Neural crest cell (in vitro differentiated cells): ENCODE results near the gene RNF224. TPM values are rescaled to one million over a fixed set of nuclear protein-coding genes. Genes with fewer than 3 reads are reported as not detected.

ENCODE experiments used
- DNase-seq: peaks from one replicate; pipeline ENCODE4 v3.0.0; 2021; ENCODE audit warnings: low read depth, mixed read lengths, low spot score
- H3K27ac Mint-ChIP-seq: one replicate; pipeline ENCODE4 v1.8.0; 2021; ENCODE audit warnings: mild to moderate bottlenecking, mixed read lengths; ENCODE audit not compliant: unreplicated experiment
- H3K27me3 Mint-ChIP-seq: 2 replicates; pipeline ENCODE4 v1.8.0; 2021; ENCODE audit warnings: low read depth, mild to moderate bottlenecking, mixed read lengths
- H3K36me3 Mint-ChIP-seq: 2 replicates; pipeline ENCODE4 v1.8.0; 2021; ENCODE audit warnings: low read depth, mild to moderate bottlenecking, mixed read lengths
- H3K4me1 Mint-ChIP-seq: 2 replicates; pipeline ENCODE4 v1.8.0; 2021; ENCODE audit warnings: mixed read lengths
- H3K4me3 Mint-ChIP-seq: one replicate; pipeline ENCODE4 v1.8.0; 2021; ENCODE audit warnings: mild to moderate bottlenecking, mixed read lengths
- H3K9me3 Mint-ChIP-seq: 2 replicates; pipeline ENCODE4 v1.8.0; 2021; ENCODE audit warnings: mixed read lengths
- total RNA-seq: library from RNA; stranded (reverse); gene quantifications from 2 replicates; pipeline ENCODE4 v1.2.1, GENCODE V29; 2021
- TF ChIP-seq, protein P1 (sequence below): fragments of 200-600 bp; sonication (generic); conservative IDR thresholded peaks from 2 replicates; pipeline ENCODE4 v1.5.0; 2021; ENCODE audit warnings: antibody characterized with exemption, mild to moderate bottlenecking

RNF224 gene
- total RNA-seq, 1 donor from 2014 or later = not detected

DNA sequence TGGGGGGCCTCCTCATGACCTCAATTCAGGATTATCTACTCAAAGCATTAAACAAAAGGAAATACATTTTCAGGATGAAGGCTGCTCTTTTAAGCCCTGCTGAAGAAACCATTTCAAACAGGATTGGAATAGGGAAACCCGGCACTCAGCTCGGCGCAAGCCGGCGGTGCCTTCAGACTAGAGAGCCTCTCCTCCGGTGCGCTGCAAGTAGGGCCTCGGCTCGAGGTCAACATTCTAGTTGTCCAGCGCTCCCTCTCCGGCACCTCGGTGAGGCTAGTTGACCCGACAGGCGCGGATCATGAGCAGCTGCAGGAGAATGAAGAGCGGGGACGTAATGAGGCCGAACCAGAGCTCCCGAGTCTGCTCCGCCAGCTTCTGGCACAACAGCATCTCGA lies 22.6 kb upstream of the RNF224 start:
- H3K27ac Mint-ChIP-seq = peak overlapping the region; percentile 94
- no peak for DNase-seq
- no peaks in the 10 kb centered on the region for H3K27me3 Mint-ChIP-seq
- peaks cover 42% of the 10 kb centered on the region for H3K4me1 Mint-ChIP-seq
- TF ChIP-seq, protein P1, sequence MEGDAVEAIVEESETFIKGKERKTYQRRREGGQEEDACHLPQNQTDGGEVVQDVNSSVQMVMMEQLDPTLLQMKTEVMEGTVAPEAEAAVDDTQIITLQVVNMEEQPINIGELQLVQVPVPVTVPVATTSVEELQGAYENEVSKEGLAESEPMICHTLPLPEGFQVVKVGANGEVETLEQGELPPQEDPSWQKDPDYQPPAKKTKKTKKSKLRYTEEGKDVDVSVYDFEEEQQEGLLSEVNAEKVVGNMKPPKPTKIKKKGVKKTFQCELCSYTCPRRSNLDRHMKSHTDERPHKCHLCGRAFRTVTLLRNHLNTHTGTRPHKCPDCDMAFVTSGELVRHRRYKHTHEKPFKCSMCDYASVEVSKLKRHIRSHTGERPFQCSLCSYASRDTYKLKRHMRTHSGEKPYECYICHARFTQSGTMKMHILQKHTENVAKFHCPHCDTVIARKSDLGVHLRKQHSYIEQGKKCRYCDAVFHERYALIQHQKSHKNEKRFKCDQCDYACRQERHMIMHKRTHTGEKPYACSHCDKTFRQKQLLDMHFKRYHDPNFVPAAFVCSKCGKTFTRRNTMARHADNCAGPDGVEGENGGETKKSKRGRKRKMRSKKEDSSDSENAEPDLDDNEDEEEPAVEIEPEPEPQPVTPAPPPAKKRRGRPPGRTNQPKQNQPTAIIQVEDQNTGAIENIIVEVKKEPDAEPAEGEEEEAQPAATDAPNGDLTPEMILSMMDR = no peak
- peak overlapping the region; percentile 94 for H3K4me3 Mint-ChIP-seq
- H3K36me3 Mint-ChIP-seq = peaks cover 7% of the 10 kb centered on the region
- H3K9me3 Mint-ChIP-seq = no peaks in the 10 kb centered on the region

DNA sequence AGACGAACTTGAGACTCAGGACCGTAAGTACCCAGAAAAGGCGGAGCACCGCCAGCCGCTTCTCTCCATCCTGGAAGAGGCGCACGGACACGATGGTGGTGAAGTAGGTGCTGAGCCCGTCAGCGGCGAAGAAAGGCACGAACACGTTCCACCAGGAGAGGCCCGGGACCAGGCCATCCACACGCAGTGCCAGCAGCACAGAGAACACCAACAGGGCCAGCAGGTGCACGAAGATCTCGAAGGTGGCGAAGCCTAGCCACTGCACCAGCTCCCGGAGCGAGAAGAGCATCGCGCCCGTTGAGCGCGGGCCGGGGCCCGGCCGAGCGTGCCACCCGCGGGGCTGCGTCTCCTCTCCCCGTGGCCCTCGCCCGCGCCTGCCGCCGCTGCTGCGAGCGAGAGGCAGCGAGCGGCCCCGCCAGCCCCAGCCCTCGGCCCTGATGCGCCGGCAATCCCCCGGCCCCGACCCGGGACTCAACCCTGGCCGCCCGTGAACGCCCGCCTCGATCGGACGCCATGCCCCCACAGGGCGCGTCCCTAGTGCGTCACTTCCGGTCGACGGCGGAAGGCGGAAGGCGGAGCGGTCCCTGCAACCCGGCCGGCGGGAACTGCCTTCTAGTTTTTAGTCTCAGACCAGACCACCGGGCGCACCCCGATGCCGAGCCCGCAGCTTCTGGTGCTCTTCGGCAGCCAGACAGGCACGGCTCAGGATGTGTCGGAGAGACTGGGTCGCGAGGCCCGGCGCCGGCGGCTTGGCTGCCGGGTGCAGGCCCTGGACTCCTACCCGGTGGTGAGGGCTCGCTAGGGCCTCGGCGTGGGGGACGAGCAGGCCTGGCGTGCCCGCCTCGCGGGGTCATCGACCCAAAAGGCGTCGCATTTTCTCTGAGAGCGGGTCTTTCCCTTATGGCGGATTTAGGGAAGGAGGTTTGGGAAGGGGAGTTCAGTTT lies 21.9 kb upstream of the RNF224 start, which contains the start of the genes NDOR1 and TMEM203:
TSS of gene NDOR1 (plus strand) at position 575 of the 944 bp plus-strand sequence. CDS start at position 653, 78 bp downstream.
TSS of gene TMEM203 (minus strand) at position 523 of the 944 bp plus-strand sequence. CDS start at position 289, 234 bp downstream.
- TF ChIP-seq, protein P1 = no peak
- Mint-ChIP-seq H3K36me3 (peaks cover 7% of the 10 kb centered on the region), H3K4me3 (peak within 1 kb of the TSS; percentile 94), H3K4me1 (peaks cover 42% of the 10 kb centered on the region), H3K27me3 (no peaks in the 10 kb centered on the region), H3K27ac (peak within 1 kb of the TSS; percentile 94), H3K9me3 (no peaks in the 10 kb centered on the region)
- peak; percentile 92 for DNase-seq

DNA sequence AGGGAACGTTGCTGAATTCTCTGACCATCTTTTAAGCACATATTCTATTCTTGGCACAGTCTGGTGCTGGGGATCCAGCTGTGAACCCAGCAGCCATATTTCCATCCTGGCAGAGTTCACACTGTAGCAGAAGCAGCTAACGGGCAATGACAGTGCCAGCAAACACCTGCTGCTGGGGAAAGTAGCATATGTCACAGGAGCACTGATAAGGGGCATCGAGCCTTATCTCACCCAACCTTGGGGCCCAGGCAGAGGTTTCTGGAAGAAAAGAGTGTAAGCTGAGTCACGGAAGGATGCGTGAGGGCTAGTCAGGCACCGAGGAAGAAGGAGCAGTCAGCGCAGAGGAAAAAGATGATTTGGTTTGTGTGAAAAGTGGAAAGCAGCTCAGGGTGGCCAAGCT lies 20.7 kb upstream of the RNF224 start:
- DNase-seq = no peak
- no peaks in the 10 kb centered on the region for H3K27me3 Mint-ChIP-seq
- H3K4me1 Mint-ChIP-seq = peaks cover 38% of the 10 kb centered on the region
- TF ChIP-seq, protein P1 = no peak
- peak overlapping the region; percentile 94 for H3K4me3 Mint-ChIP-seq
- H3K36me3 Mint-ChIP-seq = peaks cover 7% of the 10 kb centered on the region
- peak overlapping the region; percentile 94 for H3K27ac Mint-ChIP-seq
- no peaks in the 10 kb centered on the region for H3K9me3 Mint-ChIP-seq

DNA sequence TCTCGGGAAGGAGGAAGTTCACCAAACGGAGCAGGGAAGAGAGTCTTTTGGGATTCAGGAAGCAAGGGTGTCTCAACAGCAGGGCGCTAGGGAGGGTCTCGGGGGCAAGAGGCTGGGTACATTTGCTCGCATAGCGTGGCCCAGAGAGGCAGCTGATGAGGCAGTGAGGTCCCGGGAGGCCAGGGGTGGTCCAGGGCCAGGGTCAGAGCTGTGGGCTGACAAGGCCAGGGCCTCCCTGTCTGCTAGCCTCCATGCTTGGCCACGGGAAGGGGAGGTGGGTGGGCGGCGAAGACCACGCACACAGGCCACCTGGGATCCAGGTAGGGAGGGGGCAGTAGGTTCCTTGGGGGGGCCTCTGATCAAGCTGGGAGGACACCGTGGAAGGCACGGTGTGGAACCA lies 15.8 kb upstream of the RNF224 start:
- Mint-ChIP-seq H3K27ac (no peak overlapping the region), H3K9me3 (no peaks in the 10 kb centered on the region), H3K4me1 (peaks cover 11% of the 10 kb centered on the region), H3K4me3 (no peak overlapping the region), H3K27me3 (no peaks in the 10 kb centered on the region), H3K36me3 (peaks cover 9% of the 10 kb centered on the region)
- DNase-seq = no peak
- TF ChIP-seq, protein P1 = no peak

DNA sequence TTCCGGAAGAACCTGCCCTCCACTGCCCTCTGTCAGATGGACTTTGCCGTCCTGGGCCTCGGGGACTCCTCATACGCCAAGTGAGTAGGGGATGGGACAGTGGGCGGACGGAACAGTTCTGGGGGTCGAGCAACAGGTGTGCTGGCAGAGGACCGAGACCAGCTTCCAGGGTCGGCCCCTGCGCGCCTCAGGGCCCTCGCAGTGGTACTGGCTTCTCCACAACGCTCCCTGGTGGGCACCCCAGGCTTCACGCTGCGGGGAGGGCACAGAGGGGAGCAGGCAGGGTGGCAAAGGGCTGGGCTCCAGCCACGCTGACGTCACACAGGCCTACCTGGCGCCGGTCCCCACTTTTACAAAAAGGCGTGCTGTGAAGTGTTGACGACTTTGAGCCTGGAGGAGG lies 14.8 kb upstream of the RNF224 start:
- Mint-ChIP-seq H3K27ac (no peak overlapping the region), H3K27me3 (no peaks in the 10 kb centered on the region), H3K4me1 (peaks cover 1% of the 10 kb centered on the region), H3K4me3 (no peak overlapping the region), H3K36me3 (peaks cover 4% of the 10 kb centered on the region), H3K9me3 (no peaks in the 10 kb centered on the region)
- TF ChIP-seq, protein P1 = no peak
- no peak for DNase-seq
